Ovary (tissue), 9 donors: ENCODE results near the gene TRNP1. TPM values are rescaled to one million over a fixed set of nuclear protein-coding genes. Genes with fewer than 3 reads are reported as not detected.
A peak's percentile ranks its signal among the peaks of the same experiment; 100 is the strongest.

Source experiments
- DNase-seq, 5 donors: peaks; one replicate each; pipeline ENCODE4 v3.0.0-alpha.2; 2019 to 2020
- H3K27ac ChIP-seq, 2 donors: fragments of 200-600 bp; one replicate each; pipeline versions ENCODE4 v1.5.1 to v1.8.0; 2019 to 2022
- H3K27me3 ChIP-seq: fragments of 200-600 bp; one replicate; pipeline ENCODE4 v1.8.0; 2022
- H3K36me3 ChIP-seq: fragments of 200-600 bp; sonication (generic); one replicate; pipeline ENCODE4 v1.5.1; 2019
- H3K4me1 ChIP-seq: one replicate; pipeline ENCODE4 v1.8.1; 2013; ENCODE audit warnings: mild to moderate bottlenecking, moderate library complexity; ENCODE audit not compliant: insufficient read depth
- H3K4me3 ChIP-seq: fragments of 200-600 bp; sonication (generic); one replicate; pipeline ENCODE4 v1.5.1; 2017
- H3K9me3 ChIP-seq, 2 donors: fragments of 200-600 bp in 1 of 2; sonication (generic) in 1 of 2; one replicate each; pipeline versions ENCODE4 v1.5.1 to v1.8.1; 2013 to 2019; ENCODE audit warnings: mild to moderate bottlenecking in 1 of 2, moderate library complexity in 1 of 2
- CTCF ChIP-seq, 3 donors: fragments of 450-650 bp in 2 of 3; fragments of 200-600 bp in 1 of 3; IDR thresholded peaks; one replicate each; pipeline versions ENCODE4 v1.5.1 to v1.8.0; 2016 to 2022; ENCODE audit warnings: antibody characterized with exemption in 3 of 3, mild to moderate bottlenecking in 1 of 3
- EP300 ChIP-seq: sonication (generic); formaldehyde crosslinking; IDR thresholded peaks from one replicate; pipeline ENCODE4 v1.6.1; 2017; ENCODE audit warnings: antibody characterized with exemption
- POLR2A ChIP-seq: fragments of 450-650 bp; IDR thresholded peaks from one replicate; pipeline ENCODE4 v1.6.1; 2017; ENCODE audit warnings: antibody characterized with exemption, mild to moderate bottlenecking, moderate library complexity
- WGBS, 3 donors: extraction: QIAGEN DNeasy Blood & Tissue Kit in 1 of 3; methylation state at CpG; one replicate each; pipeline versions ENCODE4 v1.1.5 to v1.1.7; 2013 to 2017; 5-methylcytosine and 5-hydroxymethylcytosine counted together
- intact Hi-C, 4 donors: fragments of 100-400 bp; cut with DNase I; formaldehyde crosslinking; loops; one replicate each; pipeline versions ENCODE4 v1.11.0 to v1.15.1; 2022 to 2023
- polyA plus RNA-seq, 2 donors: library from polyadenylated mRNA; stranded (reverse); fragments of 200-250 nt in 1 of 2; fragments of 350-450 nt in 1 of 2; fragmentation: Illumina TruSeq in 1 of 2; extraction: RNeasy Lipid Tissue Mini Kit (QIAGEN cat#74804) in 1 of 2; gene quantifications; one replicate each; pipeline ENCODE4 v1.2.3, GENCODE V29; 2013 to 2014
- total RNA-seq, 7 donors: library from RNA; depleted of rRNA in 2 of 7; stranded (reverse); fragments of >200 nt in 2 of 7; fragmentation: NEBNext Ultra II Directional in 3 of 7; extraction: Animal tissue kit (Norgen Biotek cat#: 25700) in 3 of 7; gene quantifications; one replicate each; pipeline versions ENCODE4 v1.1.0 to v1.2.4, GENCODE V29; 2016 to 2023
- donor health status: DM: no; HTN: no; CAD: no; lungs with moderate emphysema.
- donor health status: DM: no; HTN: no; CAD: no.
- donor health status: Bipolar disorder and iron deficiency.
- donor health status: DM: yes; HTN: yes; CAD: no.
- donor health status: DM: no; HTN: no; CAD: no.
- donor health status: DM: yes; HTN: yes; CAD: no.

TRNP1 gene
- total and polyA plus RNA-seq, 9 donors, result 0.25 to 23.8 (median 4.2) TPM

- Histone ChIP-seq H3K4me3 (no peak overlapping the region), H3K9me3 (no peaks in the 10 kb centered on the region), H3K36me3 (no peaks in the 10 kb centered on the region), H3K4me1 (peaks cover 2% of the 10 kb centered on the region), H3K27ac (no peak overlapping the region), H3K27me3 (no peaks in the 10 kb centered on the region)
- 82 to 100% (median 91%) methylated on average over 1 of the region's 1 CpG for WGBS, 3 donors
- DNase-seq, result no peak
- intact Hi-C loops, result no loop called here
- TF ChIP-seq EP300 (no peak), POLR2A (no peak), CTCF (IDR thresholded peaks at IDR 0.05) (no peak)
Observed at GRCh38 chr1:27036718-27037117, 43.2 kb downstream of the TRNP1 start.

GRCh38 chr1:27037518-27037917, 44.0 kb downstream of the TRNP1 start:
- no peaks in the 10 kb centered on the region for H3K27me3 ChIP-seq
- H3K9me3 ChIP-seq, result no peaks in the 10 kb centered on the region
- no peak for DNase-seq
- no peak overlapping the region for H3K27ac ChIP-seq
- H3K4me1 ChIP-seq, result no peaks in the 10 kb centered on the region
- TF ChIP-seq EP300 (no peak), POLR2A (no peak)
- H3K4me3 ChIP-seq, result no peak overlapping the region
- intact Hi-C loops, result no loop called here
- WGBS, 3 donors, result 38 to 49% (median 48%) methylated on average over 10 of the region's 10 CpGs
- no peaks in the 10 kb centered on the region for H3K36me3 ChIP-seq

- Histone ChIP-seq H3K27me3 (no peaks in the 10 kb centered on the region), H3K4me1 (no peaks in the 10 kb centered on the region), H3K9me3 (no peaks in the 10 kb centered on the region), H3K4me3 (no peak overlapping the region), H3K27ac (no peak overlapping the region), H3K36me3 (no peaks in the 10 kb centered on the region)
- intact Hi-C loops, result no loop called here
- WGBS, 3 donors, result 82 to 90% (median 88%) methylated on average over 7 of the region's 7 CpGs
- no peak for TF ChIP-seq CTCF (IDR thresholded peaks at IDR 0.05)
- TF ChIP-seq POLR2A, result no peak
- TF ChIP-seq EP300, result no peak
- no peak for DNase-seq
Observed at GRCh38 chr1:27038020-27038419, 44.5 kb downstream of the TRNP1 start.

- H3K9me3 ChIP-seq, result no peaks in the 10 kb centered on the region
- DNase-seq, result no peak
- TF ChIP-seq EP300 (no peak), CTCF (IDR thresholded peaks at IDR 0.05) (no peak), POLR2A (no peak)
- no peaks in the 10 kb centered on the region for H3K27me3 ChIP-seq
- 79 to 82% (median 80%) methylated on average over 7 of the region's 7 CpGs for WGBS, 3 donors
- intact Hi-C loops, result loop anchor here in 3 of 4 donors (5.0 to 10.0 kb wide), 2 partner anchors 45 to 242 kb away; no protein-coding TSS in a partner anchor
- H3K27ac ChIP-seq, result no peak overlapping the region
- no peak overlapping the region for H3K4me3 ChIP-seq
- no peaks in the 10 kb centered on the region for H3K4me1 ChIP-seq
- no peaks in the 10 kb centered on the region for H3K36me3 ChIP-seq
Observed at GRCh38 chr1:27042670-27043069, 49.2 kb downstream of the TRNP1 start.

GRCh38 chr1:27044613-27045151, 51.2 kb downstream of the TRNP1 start:
- 16 to 20% (median 17%) methylated on average over 12 of the region's 12 CpGs for WGBS, 3 donors
- TF ChIP-seq POLR2A, result no peak
- peak; percentile 85 to 91 (median 86) for TF ChIP-seq CTCF (IDR thresholded peaks at IDR 0.05)
- intact Hi-C loops, result loop anchor here (1.0 to 10.0 kb wide), 4 partner anchors 47 to 240 kb away; no protein-coding TSS in a partner anchor
- H3K4me1 ChIP-seq, result no peaks in the 10 kb centered on the region
- H3K9me3 ChIP-seq, result no peaks in the 10 kb centered on the region
- H3K4me3 ChIP-seq, result no peak overlapping the region
- no peaks in the 10 kb centered on the region for H3K36me3 ChIP-seq
- H3K27ac ChIP-seq, result no peak overlapping the region
- H3K27me3 ChIP-seq, result no peaks in the 10 kb centered on the region
- peak; percentile 81 to 93 (median 89) for DNase-seq
